OCI-LY3 (cell line): ENCODE results near the gene NRXN3.

Experiments
- CTCF ChIP-seq: fragments of 200-600, 300-600 bp; sonication (generic); IDR thresholded peaks from 2 replicates; pipeline ENCODE4 v1.5.1; 2014; ENCODE audit warnings: antibody characterized with exemption, low read length, low read depth
- EZH2phosphoT487 ChIP-seq: fragments of 200-600 bp; shearing (Covaris generic); IDR thresholded peaks from 2 replicates; pipeline ENCODE4 v1.6.1; 2018; ENCODE audit warnings: antibody characterized with exemption, mixed run types, low read depth

GRCh38 chr14:79542121-79542520, 1371.9 kb downstream of the NRXN3 start:
- TF ChIP-seq CTCF: no peak
- no peak for TF ChIP-seq EZH2phosphoT487
